ENCODE results near the gene CRYBG1.
"Not testable (repeated sequence)": the region's sequence is repeated elsewhere in the genome, so short reads cannot be mapped to it uniquely, and the experiment has no call there.

Gene CRYBG1

DNA sequence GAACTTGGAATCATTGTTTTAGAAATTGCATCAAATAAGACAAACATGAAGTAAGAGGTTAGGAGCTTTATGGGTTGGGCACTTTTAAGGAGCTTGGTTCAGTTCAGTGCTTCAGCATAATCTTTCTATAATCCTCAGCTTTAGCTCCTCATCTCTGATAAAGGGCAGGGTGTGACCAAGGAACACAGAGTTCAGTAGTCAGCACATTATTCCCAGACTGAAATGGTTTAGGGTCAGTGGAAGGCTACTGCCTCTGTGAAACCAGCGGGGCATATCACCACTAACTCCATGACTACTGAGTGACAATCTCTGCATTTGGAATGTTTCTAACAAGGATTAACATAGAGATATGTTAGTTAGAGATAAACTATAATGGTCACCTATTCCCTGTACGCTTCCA is 36.9 kb downstream of the CRYBG1 start:
- ChIA-PET POLR2A (no interaction called here), CTCF (interaction anchor here (1.0 to 1.4 kb wide), 2 partner anchors 21 to 48 kb away, joined by 3 to 4 read pairs; no protein-coding TSS in a partner anchor)
- DNase-seq (ENCODE audit: extremely low spot score): no peak
- TF ChIP-seq, protein P1, sequence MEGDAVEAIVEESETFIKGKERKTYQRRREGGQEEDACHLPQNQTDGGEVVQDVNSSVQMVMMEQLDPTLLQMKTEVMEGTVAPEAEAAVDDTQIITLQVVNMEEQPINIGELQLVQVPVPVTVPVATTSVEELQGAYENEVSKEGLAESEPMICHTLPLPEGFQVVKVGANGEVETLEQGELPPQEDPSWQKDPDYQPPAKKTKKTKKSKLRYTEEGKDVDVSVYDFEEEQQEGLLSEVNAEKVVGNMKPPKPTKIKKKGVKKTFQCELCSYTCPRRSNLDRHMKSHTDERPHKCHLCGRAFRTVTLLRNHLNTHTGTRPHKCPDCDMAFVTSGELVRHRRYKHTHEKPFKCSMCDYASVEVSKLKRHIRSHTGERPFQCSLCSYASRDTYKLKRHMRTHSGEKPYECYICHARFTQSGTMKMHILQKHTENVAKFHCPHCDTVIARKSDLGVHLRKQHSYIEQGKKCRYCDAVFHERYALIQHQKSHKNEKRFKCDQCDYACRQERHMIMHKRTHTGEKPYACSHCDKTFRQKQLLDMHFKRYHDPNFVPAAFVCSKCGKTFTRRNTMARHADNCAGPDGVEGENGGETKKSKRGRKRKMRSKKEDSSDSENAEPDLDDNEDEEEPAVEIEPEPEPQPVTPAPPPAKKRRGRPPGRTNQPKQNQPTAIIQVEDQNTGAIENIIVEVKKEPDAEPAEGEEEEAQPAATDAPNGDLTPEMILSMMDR (IDR thresholded peaks at IDR 0.05; ENCODE audit: control extremely low read depth, extremely low read depth, low read depth, missing control alignments): no peak

DNA sequence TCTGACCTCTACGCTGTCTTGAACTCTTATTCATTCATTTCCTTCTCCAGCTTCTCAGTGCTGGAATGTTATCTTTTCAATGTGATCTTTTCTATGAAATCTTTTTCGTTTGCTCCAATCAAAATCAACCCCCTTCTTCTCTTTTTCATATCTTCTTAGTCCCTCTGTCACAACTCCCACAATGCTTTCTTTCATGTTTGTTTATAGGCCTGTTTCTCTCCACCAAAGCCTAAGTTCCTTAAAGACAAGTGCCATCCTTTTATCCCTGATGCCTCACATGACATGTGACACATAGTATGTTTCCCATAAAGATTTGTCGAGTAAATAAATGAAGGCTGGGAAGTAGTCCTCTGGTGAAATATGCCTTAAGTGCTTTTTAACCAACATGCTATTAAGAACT is 38.1 kb downstream of the CRYBG1 start:
- no peak for DNase-seq (ENCODE audit: extremely low spot score)
- TF ChIP-seq, protein P1 (IDR thresholded peaks at IDR 0.05; ENCODE audit: control extremely low read depth, extremely low read depth, low read depth, missing control alignments): no peak
- POLR2A ChIA-PET: no interaction called here
- CTCF ChIA-PET: no interaction called here

DNA sequence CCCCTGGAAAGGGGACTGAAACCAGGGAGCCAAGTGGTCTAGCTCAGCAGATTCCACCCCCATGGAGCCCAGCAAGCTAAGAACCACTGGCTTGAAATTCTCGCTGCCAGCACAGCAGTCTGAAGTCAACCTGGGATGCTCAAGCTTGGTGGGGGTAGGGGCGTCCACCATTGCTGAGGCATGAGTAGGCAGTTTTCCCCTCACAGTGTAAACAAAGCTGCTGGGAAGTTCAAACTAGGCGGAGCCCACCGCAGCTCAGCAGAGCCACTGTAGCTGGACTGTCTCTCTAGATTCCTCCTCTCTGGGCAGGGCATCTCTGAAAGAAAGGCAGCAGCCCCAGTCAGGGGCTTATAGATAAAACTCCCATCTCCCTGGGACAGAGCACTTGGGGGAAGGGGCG is 44.5 kb downstream of the CRYBG1 start:
- POLR2A ChIA-PET: not testable (repeated sequence)

DNA sequence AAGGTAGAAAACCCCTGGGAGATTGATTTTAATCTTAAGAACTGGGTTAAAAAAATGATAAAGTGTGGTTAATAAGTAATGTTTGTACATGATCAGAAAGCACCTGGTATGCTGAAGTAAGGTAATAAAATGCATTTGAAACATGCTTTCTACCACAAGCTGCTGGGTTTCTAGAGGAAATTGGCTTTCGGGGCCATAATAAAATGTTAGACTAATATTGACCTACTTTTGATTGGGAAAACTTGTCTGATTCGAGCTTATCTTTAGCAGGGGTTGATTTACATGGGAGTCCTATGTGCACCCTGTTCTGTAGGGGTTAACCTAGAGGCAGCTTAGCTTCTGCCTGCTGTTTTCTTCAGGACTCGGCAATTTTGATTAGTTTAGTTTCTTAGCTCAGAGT is 50.5 kb downstream of the CRYBG1 start:
- no peak for DNase-seq (ENCODE audit: extremely low spot score)
- ChIA-PET POLR2A (no interaction called here), CTCF (interaction anchor here (0.9 to 1.2 kb wide), 3 partner anchors 13 to 71 kb away, joined by 3 read pairs; no protein-coding TSS in a partner anchor)
- TF ChIP-seq, protein P1 (IDR thresholded peaks at IDR 0.05; ENCODE audit: control extremely low read depth, extremely low read depth, low read depth, missing control alignments): no peak

More for the DNA sequence above, 44.5 kb downstream of the CRYBG1 start:
- CTCF ChIA-PET; DNase-seq (ENCODE audit: extremely low spot score): not testable (repeated sequence)

DNA sequence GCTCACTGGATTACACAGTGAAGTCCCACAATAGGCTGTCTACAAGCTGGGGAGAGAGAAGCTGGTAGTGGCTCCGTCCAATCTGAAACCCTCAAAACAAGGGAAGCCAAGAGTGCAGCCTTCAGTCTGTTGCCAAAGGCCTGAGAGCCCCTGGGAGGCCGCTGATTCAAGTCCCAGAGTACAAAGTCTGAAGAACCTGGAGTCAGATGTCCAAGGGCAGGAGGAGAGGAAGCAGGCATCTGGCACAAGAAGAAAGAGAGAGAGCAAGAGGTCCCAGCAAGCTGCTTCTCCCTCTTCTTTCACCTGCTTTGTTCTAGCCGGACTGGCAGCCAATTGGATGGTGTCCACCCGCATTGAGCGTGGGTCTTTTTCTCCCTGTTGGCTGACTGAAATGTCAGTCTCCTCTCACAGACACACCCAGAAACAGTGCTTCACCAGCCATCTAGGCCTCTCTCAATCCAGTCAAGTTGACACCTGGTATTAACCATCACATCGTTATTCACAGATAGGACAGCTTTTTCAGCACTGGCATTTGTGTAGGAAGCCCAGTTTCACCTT is 51.2 kb downstream of the CRYBG1 start:
- POLR2A ChIA-PET: no interaction called here
- CTCF ChIA-PET: interaction anchor here (0.9 to 1.2 kb wide), 3 partner anchors 13 to 72 kb away, joined by 3 read pairs; no protein-coding TSS in a partner anchor
- DNase-seq (ENCODE audit: extremely low spot score): no peak
- TF ChIP-seq, protein P1 (IDR thresholded peaks at IDR 0.05; ENCODE audit: control extremely low read depth, extremely low read depth, low read depth, missing control alignments): no peak

DNA sequence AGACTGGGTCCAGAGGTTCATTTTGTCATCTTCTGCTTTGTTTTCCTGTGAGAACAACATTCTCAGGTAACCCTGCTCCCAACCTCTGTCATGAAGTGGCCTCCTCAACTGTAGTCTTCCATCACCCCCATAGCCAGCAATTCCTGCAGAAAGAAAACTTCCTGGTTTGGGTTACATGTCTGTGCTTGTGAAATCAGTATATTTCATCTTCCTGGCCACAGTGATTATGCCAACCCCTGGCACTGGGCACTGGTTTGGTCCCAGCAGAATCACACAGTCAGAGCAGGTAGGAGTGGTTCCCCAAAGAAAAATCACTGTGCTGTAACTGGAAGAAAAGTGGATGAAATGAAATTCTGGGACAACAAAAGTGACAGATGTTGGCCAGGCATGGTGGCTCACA is 52.5 kb downstream of the CRYBG1 start:
- TF ChIP-seq, protein P1 (IDR thresholded peaks at IDR 0.05; ENCODE audit: control extremely low read depth, extremely low read depth, low read depth, missing control alignments): no peak
- ChIA-PET CTCF (no interaction called here), POLR2A (no interaction called here)
- no peak for DNase-seq (ENCODE audit: extremely low spot score)

DNA sequence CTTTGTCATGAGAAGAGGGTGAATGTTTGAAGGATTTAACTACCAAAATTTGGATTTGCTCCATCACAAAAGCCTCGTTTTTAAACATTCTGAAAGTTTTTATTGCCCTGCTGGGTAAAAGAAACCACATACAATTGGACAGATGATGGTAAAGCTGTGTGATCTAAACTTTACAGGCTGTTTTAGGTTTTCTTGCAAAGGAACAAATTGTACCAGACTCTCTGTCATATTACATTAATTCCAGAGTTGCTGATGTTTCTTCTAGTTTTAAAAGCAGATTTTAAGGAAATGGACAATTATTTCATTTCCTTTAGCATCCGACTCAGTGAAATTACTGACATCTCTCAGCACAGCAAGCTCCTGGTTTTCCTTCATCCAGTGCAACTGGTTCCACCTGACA is 53.2 kb downstream of the CRYBG1 start:
- POLR2A ChIA-PET: no interaction called here
- DNase-seq (ENCODE audit: extremely low spot score): no peak
- CTCF ChIA-PET: interaction anchor here (1.8 kb wide), 1 partner anchor 53 kb away, joined by 3 read pairs; the partner anchor contains the start of gene CRYBG1
- TF ChIP-seq, protein P1 (IDR thresholded peaks at IDR 0.05; ENCODE audit: control extremely low read depth, extremely low read depth, low read depth, missing control alignments): no peak
